ENCODE measurements around the gene MAGEA9. TPM values are rescaled to one million over a fixed set of nuclear protein-coding genes. Genes with fewer than 3 reads are reported as not detected.
"Not testable (repeated sequence)": the region's sequence is repeated elsewhere in the genome, so short reads cannot be mapped to it uniquely, and the experiment has no call there.

MAGEA9 gene
- total RNA-seq, 2 experiments from 2014 or later, result not detected

- H3K4me1 ChIP-seq (ENCODE audit: insufficient read depth, low read length, poor library complexity, severe bottlenecking); intact Hi-C loops (cut with micrococcal nuclease; ENCODE audit: unreplicated experiment); DNase-seq (ENCODE audit: low spot score); H3K4me3 ChIP-seq (ENCODE audit: low read depth, low read length, poor library complexity, severe bottlenecking); POLR2A ChIA-PET; CTCF ChIA-PET (ENCODE audit: unreplicated experiment); H3K9me2 ChIP-seq (ENCODE audit: insufficient read depth, low read length); H3K36me3 ChIP-seq (ENCODE audit: insufficient read depth, low read length); H2AFZ ChIP-seq (ENCODE audit: low read length); H3K27ac ChIP-seq (ENCODE audit: low read depth, low read length, poor library complexity, severe bottlenecking); H3K79me2 ChIP-seq (ENCODE audit: insufficient read depth, low read depth, low read length); H4K20me1 ChIP-seq (ENCODE audit: insufficient read depth, low read length); BruUV-seq (replicated peaks); H3K4me2 ChIP-seq (ENCODE audit: low read length); H3K9me3 ChIP-seq (ENCODE audit: low read length): not testable (repeated sequence)
These were observed 8.7 kb upstream of the MAGEA9 start for GRCh38 chrX:149773026-149773425.

GRCh38 chrX:149773768-149774167 is 8.0 kb upstream of the MAGEA9 start, which contains the start of gene HSFX1:
HSFX1 (plus strand) TSS chrX:149774068; CDS start chrX:149774682, 614 bp downstream.
- H3K4me2 ChIP-seq (ENCODE audit: low read length); H3K27ac ChIP-seq (ENCODE audit: low read depth, low read length, poor library complexity, severe bottlenecking); H2AFZ ChIP-seq (ENCODE audit: low read length); H3K4me3 ChIP-seq (ENCODE audit: low read depth, low read length, poor library complexity, severe bottlenecking); H3K9me2 ChIP-seq (ENCODE audit: insufficient read depth, low read length); H4K20me1 ChIP-seq (ENCODE audit: insufficient read depth, low read length); BruUV-seq (replicated peaks); H3K9me3 ChIP-seq (ENCODE audit: low read length); CTCF ChIA-PET (ENCODE audit: unreplicated experiment); H3K4me1 ChIP-seq (ENCODE audit: insufficient read depth, low read length, poor library complexity, severe bottlenecking); H3K79me2 ChIP-seq (ENCODE audit: insufficient read depth, low read depth, low read length); intact Hi-C loops (cut with micrococcal nuclease; ENCODE audit: unreplicated experiment); POLR2A ChIA-PET; H3K36me3 ChIP-seq (ENCODE audit: insufficient read depth, low read length); DNase-seq (ENCODE audit: low spot score): not testable (repeated sequence)

- H3K4me1 ChIP-seq (ENCODE audit: insufficient read depth, low read length, poor library complexity, severe bottlenecking); BruUV-seq (replicated peaks); H3K9me3 ChIP-seq (ENCODE audit: low read length); H3K4me2 ChIP-seq (ENCODE audit: low read length); POLR2A ChIA-PET; H2AFZ ChIP-seq (ENCODE audit: low read length); H3K4me3 ChIP-seq (ENCODE audit: low read depth, low read length, poor library complexity, severe bottlenecking); H4K20me1 ChIP-seq (ENCODE audit: insufficient read depth, low read length); CTCF ChIA-PET (ENCODE audit: unreplicated experiment); H3K79me2 ChIP-seq (ENCODE audit: insufficient read depth, low read depth, low read length); intact Hi-C loops (cut with micrococcal nuclease; ENCODE audit: unreplicated experiment); H3K36me3 ChIP-seq (ENCODE audit: insufficient read depth, low read length); H3K27ac ChIP-seq (ENCODE audit: low read depth, low read length, poor library complexity, severe bottlenecking); DNase-seq (ENCODE audit: low spot score); H3K9me2 ChIP-seq (ENCODE audit: insufficient read depth, low read length): not testable (repeated sequence)
These were observed 3.7 kb upstream of the MAGEA9 start for GRCh38 chrX:149777999-149778398.

- H3K4me3 ChIP-seq (ENCODE audit: low read depth, low read length, poor library complexity, severe bottlenecking); H3K4me1 ChIP-seq (ENCODE audit: insufficient read depth, low read length, poor library complexity, severe bottlenecking); CTCF ChIA-PET (ENCODE audit: unreplicated experiment); BruUV-seq (replicated peaks); H3K4me2 ChIP-seq (ENCODE audit: low read length); H4K20me1 ChIP-seq (ENCODE audit: insufficient read depth, low read length); intact Hi-C loops (cut with micrococcal nuclease; ENCODE audit: unreplicated experiment); H3K9me2 ChIP-seq (ENCODE audit: insufficient read depth, low read length); H3K36me3 ChIP-seq (ENCODE audit: insufficient read depth, low read length); POLR2A ChIA-PET; H3K9me3 ChIP-seq (ENCODE audit: low read length); H3K79me2 ChIP-seq (ENCODE audit: insufficient read depth, low read depth, low read length); H2AFZ ChIP-seq (ENCODE audit: low read length); DNase-seq (ENCODE audit: low spot score); H3K27ac ChIP-seq (ENCODE audit: low read depth, low read length, poor library complexity, severe bottlenecking): not testable (repeated sequence)
These were observed 13.8 kb downstream of the MAGEA9 start for GRCh38 chrX:149795531-149795930.

Measured in OCI-LY7 (cell line).